IMR-90 (cell line): ENCODE data around the gene RNF125. TPM values are rescaled to one million over a fixed set of nuclear protein-coding genes. Genes with fewer than 3 reads are reported as not detected.
A peak's percentile ranks its signal among the peaks of the same experiment; 100 is the strongest.

Experiments used
- ATAC-seq: fragments of 200-7000 bp; cut with Tn5 transposase; 2 replicates; pipeline ENCODE4 v1.9.1; 2020; ENCODE audit warnings: low read depth, mild to moderate bottlenecking, moderate library complexity
- BruUV-seq: library from RNA; stranded (reverse); fragments of 400-500 nt; replicated peaks from 2 replicates; lab custom pipeline; 2021; lab: Mats Ljungman, UMichigan
- CTCF ChIA-PET: fragments of 300-600 bp; formaldehyde crosslinking; extraction: SDS; loops from one replicate; lab custom pipeline; 2021; ENCODE audit warnings: antibody characterized with exemption; lab: Yijun Ruan, JAX
- POLR2A ChIA-PET: fragments of 300-600 bp; sonication (Branson Sonifier 250); formaldehyde crosslinking; loops from one replicate; lab custom pipeline; 2022; ENCODE audit warnings: antibody characterized with exemption; ENCODE audit not compliant: unreplicated experiment; lab: Charles Lee
- DNase-seq: peaks from one replicate; pipeline ENCODE4 v3.0.0; 2013
- H2AFZ ChIP-seq: replicated peaks from 2 replicates; pipeline ENCODE3; 2013; ENCODE audit warnings: low read length, mild to moderate bottlenecking; ENCODE audit not compliant: poor library complexity
- H2AK5ac ChIP-seq: 2 replicates; pipeline ENCODE4 v1.6.1; 2013; ENCODE audit warnings: low read depth, low read length, inconsistent platforms
- H2AK9ac ChIP-seq: replicated peaks from 2 replicates; pipeline ENCODE3; 2013; ENCODE audit warnings: mild to moderate bottlenecking, low read depth, low read length, moderate library complexity; ENCODE audit not compliant: poor library complexity
- H2BK120ac ChIP-seq: 2 replicates; pipeline ENCODE4 v1.6.1; 2013; ENCODE audit warnings: low read depth, low read length, inconsistent platforms
- H2BK15ac ChIP-seq: 3 replicates; pipeline ENCODE4 v1.6.1; 2013; ENCODE audit warnings: low read depth, low read length, inconsistent platforms
- H2BK20ac ChIP-seq: 2 replicates; pipeline ENCODE4 v1.6.1; 2013; ENCODE audit warnings: low read depth, mild to moderate bottlenecking, inconsistent platforms, low read length, moderate library complexity
- H2BK5ac ChIP-seq: 2 replicates; pipeline ENCODE4 v1.6.1; 2013; ENCODE audit warnings: mild to moderate bottlenecking, low read depth, low read length, inconsistent platforms; ENCODE audit not compliant: poor library complexity, severe bottlenecking
- H3K14ac ChIP-seq: replicated peaks from 2 replicates; pipeline ENCODE4 v1.6.1; 2013; ENCODE audit warnings: low read depth, low read length, inconsistent platforms
- H3K18ac ChIP-seq: 2 replicates; pipeline ENCODE4 v1.6.1; 2013; ENCODE audit warnings: low read depth, low read length, control low read depth
- H3K23ac ChIP-seq: 2 replicates; pipeline ENCODE4 v1.6.1; 2013; ENCODE audit warnings: low read depth, low read length, inconsistent platforms
- H3K27ac ChIP-seq: 2 replicates; pipeline ENCODE4 v1.5.1; 2013; ENCODE audit warnings: mild to moderate bottlenecking, control low read depth, low read length; ENCODE audit not compliant: insufficient read depth
- H3K27me3 ChIP-seq: 2 replicates; pipeline ENCODE4 v1.6.1; 2013; ENCODE audit warnings: low read length; ENCODE audit not compliant: control insufficient read depth, insufficient read depth
- H3K36me3 ChIP-seq: 2 replicates; pipeline ENCODE4 v1.6.1; 2013; ENCODE audit warnings: low read length, mixed read lengths; ENCODE audit not compliant: control insufficient read depth, insufficient read depth
- H3K4ac ChIP-seq: 2 replicates; pipeline ENCODE4 v1.6.1; 2013; ENCODE audit warnings: low read depth, low read length, inconsistent platforms
- H3K4me1 ChIP-seq: 2 replicates; pipeline ENCODE4 v1.6.1; 2013; ENCODE audit warnings: low read length, mixed read lengths; ENCODE audit not compliant: control insufficient read depth, insufficient read depth
- H3K4me2 ChIP-seq: 2 replicates; pipeline ENCODE4 v1.6.1; 2013; ENCODE audit warnings: low read depth, mild to moderate bottlenecking, control low read depth, low read length, moderate library complexity
- H3K4me3 ChIP-seq: 2 replicates; pipeline ENCODE4 v1.5.1; 2013; ENCODE audit warnings: low read depth, mild to moderate bottlenecking, control low read depth, low read length, moderate library complexity; ENCODE audit not compliant: insufficient read depth
- H3K56ac ChIP-seq: 2 replicates; pipeline ENCODE4 v1.6.1; 2013; ENCODE audit warnings: low read length, inconsistent platforms; ENCODE audit not compliant: insufficient read depth; ENCODE audit errors: extremely low read depth
- H3K79me1 ChIP-seq, 2 experiments: 2 replicates each; pipeline ENCODE4 v1.6.1; 2013; ENCODE audit warnings: low read length in 2 of 2, inconsistent platforms in 1 of 2, low read depth in 1 of 2
- H3K9ac ChIP-seq: 2 replicates; pipeline ENCODE4 v1.6.1; 2013; ENCODE audit warnings: low read depth, low read length, control low read depth
- H3K9me1 ChIP-seq: 2 replicates; pipeline ENCODE4 v1.6.1; 2013; ENCODE audit warnings: low read length, inconsistent platforms; ENCODE audit not compliant: insufficient read depth
- H3K9me3 ChIP-seq: 2 replicates; pipeline ENCODE4 v1.6.1; 2013; ENCODE audit warnings: low read length; ENCODE audit not compliant: control insufficient read depth, insufficient read depth
- H4K20me1 ChIP-seq: 2 replicates; pipeline ENCODE4 v1.6.1; 2013; ENCODE audit warnings: low read length, inconsistent platforms; ENCODE audit not compliant: insufficient read depth
- H4K5ac ChIP-seq: 2 replicates; pipeline ENCODE4 v1.6.1; 2013; ENCODE audit warnings: mild to moderate bottlenecking, low read depth, low read length, control low read depth
- H4K8ac ChIP-seq, 2 experiments: 2 replicates each; pipeline ENCODE4 v1.6.1; 2013; ENCODE audit warnings: low read depth in 2 of 2, low read length in 2 of 2, control low read depth in 1 of 2, inconsistent platforms in 1 of 2
- H4K91ac ChIP-seq: 2 replicates; pipeline ENCODE4 v1.6.1; 2013; ENCODE audit warnings: low read depth, low read length, inconsistent platforms; ENCODE audit not compliant: insufficient read depth
- BHLHE40 ChIP-seq: fragments of 150-350 bp; IDR thresholded peaks from 2 replicates; pipeline ENCODE4 v1.6.1; 2016; ENCODE audit warnings: mild to moderate bottlenecking, low read depth, low read length
- MAZ ChIP-seq: IDR thresholded peaks from 2 replicates; pipeline ENCODE4 v1.6.1; 2012; ENCODE audit warnings: low read depth, mild to moderate bottlenecking, low read length, improper control_type of control experiment, moderate library complexity, borderline replicate concordance
- MXI1 ChIP-seq: IDR thresholded peaks from 2 replicates; pipeline ENCODE4 v1.6.1; 2012; ENCODE audit warnings: low read depth, mild to moderate bottlenecking, low read length, moderate library complexity, borderline replicate concordance
- NFE2L2 ChIP-seq: fragments of 150-350 bp; IDR thresholded peaks from 2 replicates; pipeline ENCODE4 v1.6.1; 2016; ENCODE audit warnings: low read depth, mild to moderate bottlenecking, low read length
- POLR2A ChIP-seq: IDR thresholded peaks from 2 replicates; pipeline ENCODE4 v1.6.1; 2012; ENCODE audit warnings: mild to moderate bottlenecking, low read depth, low read length
- USF2 ChIP-seq: fragments of 150-350 bp; IDR thresholded peaks from 2 replicates; pipeline ENCODE4 v1.6.1; 2017; ENCODE audit warnings: mild to moderate bottlenecking, antibody characterized with exemption, low read length, low read depth
- WGBS, 2 experiments: methylation state at CpG; one replicate each; pipeline versions ENCODE4 v1.1.5 to v1.1.7; 2013; ENCODE audit warnings: missing lambda C conversion rate in 2 of 2; ENCODE audit not compliant: insufficient read length in 1 of 2; ENCODE audit errors: extremely low coverage in 2 of 2; 5-methylcytosine and 5-hydroxymethylcytosine counted together
- dilution Hi-C: fragments of 300-500 bp; cut with HindIII; formaldehyde crosslinking; loops from one replicate; pipeline ENCODE4 v1.14.3; 2018; ENCODE audit warnings: low sequenced_read_pairs; ENCODE audit not compliant: unreplicated experiment
- in situ Hi-C: fragments of 300-500 bp; cut with MboI; formaldehyde crosslinking; loops from 3 replicates; pipeline ENCODE4 v1.14.3; 2019; ENCODE audit warnings: low sequenced_read_pairs, inconsistent platforms, mixed read lengths
- intact Hi-C: fragments of 100-400 bp; cut with micrococcal nuclease; formaldehyde crosslinking; loops from 2 replicates; pipeline ENCODE4 v1.10.0; 2022
- polyA plus RNA-seq, 3 experiments: library from polyadenylated mRNA; depleted of rRNA; stranded (reverse); fragments of >200 nt; gene quantifications; 2 replicates each; pipeline ENCODE4 v1.2.3, GENCODE V29; 2012; ENCODE audit warnings: low replicate concordance in 1 of 3
- total RNA-seq: library from RNA; depleted of rRNA; stranded (reverse); fragments of >200 nt; gene quantifications from 2 replicates; pipeline ENCODE4 v1.2.3, GENCODE V29; 2012

Gene RNF125
- total and polyA plus RNA-seq, 2 of the 4 experiments (the other 2 are of a cell fraction): under 0.01 to 0.10 TPM

- dilution Hi-C loops: no loop called here
- no TSS peak for BruUV-seq
Measured at GRCh38 chr18:32091724-32092421, 73.2 kb downstream of the RNF125 start, which contains the start of gene RNF138. Gene RNF138 (plus strand): TSS chr18:32091874. CDS start chr18:32092777, 903 bp downstream.

More at GRCh38 chr18:32091724-32092421, 73.2 kb downstream of the RNF125 start, which contains the start of gene RNF138:
- Histone ChIP-seq H3K23ac (peak within 1 kb of the TSS; percentile 90; the same call in 1 of the 2 replicates), H2BK15ac (no peak within 1 kb of the TSS), H3K4me3 (peak within 1 kb of the TSS; percentile 100), H3K4ac (peak within 1 kb of the TSS; percentile 92), H3K36me3 (peaks cover 2% of the 10 kb centered on the region; the same call in 1 of the 2 replicates), H2AK5ac (0 out of 2 replicates have a peak within 1 kb of the TSS, but pooled peaks have one; percentile 55), H3K27ac (peak within 1 kb of the TSS; percentile 92), H3K4me2 (peak within 1 kb of the TSS; percentile 92), H3K9ac (peak within 1 kb of the TSS; percentile 95), H3K9me1 (peaks cover 2% of the 10 kb centered on the region; the same call in 1 of the 2 replicates), H3K14ac (peak within 1 kb of the TSS; percentile 86; the same call in 1 of the 2 replicates), H2BK5ac (peak within 1 kb of the TSS; percentile 85), H2AK9ac (peak within 1 kb of the TSS; percentile 74), H4K5ac (peak within 1 kb of the TSS; percentile 3), H3K18ac (peak within 1 kb of the TSS; percentile 78), H3K4me1 (no peaks in the 10 kb centered on the region), H3K9me3 (no peaks in the 10 kb centered on the region), H3K27me3 (no peaks in the 10 kb centered on the region), H4K8ac (peak within 1 kb of the TSS; percentile 47 to 77), H3K56ac (peak within 1 kb of the TSS; percentile 78), H2AFZ (peak within 1 kb of the TSS; percentile 98), H2BK120ac (peak within 1 kb of the TSS; percentile 6; the same call in 1 of the 2 replicates), H4K91ac (peak within 1 kb of the TSS; percentile 85; the same call in 1 of the 2 replicates), H2BK20ac (no peak within 1 kb of the TSS), H3K79me1 (peaks cover 0 to 23% of the 10 kb centered on the region in 2 experiments; a peak in 3 of 4 replicates), H4K20me1 (peaks cover 6% of the 10 kb centered on the region)
- peak; percentile 76 for DNase-seq
- WGBS, 2 experiments: 0% methylated on average over 19 of the region's 75 CpGs; no CpG with 5 or more reads in 1 of the 2 experiments
- POLR2A ChIA-PET: interaction anchor here (0.6 kb wide), 1 partner anchor 31 kb away, joined by 3 read pairs; no protein-coding TSS in a partner anchor
- intact Hi-C loops: loop anchor here (2.0 to 10.0 kb wide), 3 partner anchors 67 to 293 kb away; partner anchors contain the start of gene TRAPPC8
- in situ Hi-C loops: no loop called here
- CTCF ChIA-PET: no interaction called here
- ATAC-seq: peak; percentile 50
- peak; percentile 9 for TF ChIP-seq USF2
- TF ChIP-seq NFE2L2: no peak
- TF ChIP-seq BHLHE40: peak; percentile 66
- peak; percentile 48; the same call in 1 of the 2 replicates for TF ChIP-seq MAZ
- no peak; the same call in 1 of the 2 replicates for TF ChIP-seq MXI1
- TF ChIP-seq POLR2A: peak; percentile 46
